ENCODE results near the gene STX2. TPM values are rescaled to one million over a fixed set of nuclear protein-coding genes. Genes with fewer than 3 reads are reported as not detected.
"Not testable (repeated sequence)": the region's sequence is repeated elsewhere in the genome, so short reads cannot be mapped to it uniquely, and the experiment has no call there.

Gene STX2
- total RNA-seq, 1 experiment from 2014 or later = 26.6 TPM

DNA sequence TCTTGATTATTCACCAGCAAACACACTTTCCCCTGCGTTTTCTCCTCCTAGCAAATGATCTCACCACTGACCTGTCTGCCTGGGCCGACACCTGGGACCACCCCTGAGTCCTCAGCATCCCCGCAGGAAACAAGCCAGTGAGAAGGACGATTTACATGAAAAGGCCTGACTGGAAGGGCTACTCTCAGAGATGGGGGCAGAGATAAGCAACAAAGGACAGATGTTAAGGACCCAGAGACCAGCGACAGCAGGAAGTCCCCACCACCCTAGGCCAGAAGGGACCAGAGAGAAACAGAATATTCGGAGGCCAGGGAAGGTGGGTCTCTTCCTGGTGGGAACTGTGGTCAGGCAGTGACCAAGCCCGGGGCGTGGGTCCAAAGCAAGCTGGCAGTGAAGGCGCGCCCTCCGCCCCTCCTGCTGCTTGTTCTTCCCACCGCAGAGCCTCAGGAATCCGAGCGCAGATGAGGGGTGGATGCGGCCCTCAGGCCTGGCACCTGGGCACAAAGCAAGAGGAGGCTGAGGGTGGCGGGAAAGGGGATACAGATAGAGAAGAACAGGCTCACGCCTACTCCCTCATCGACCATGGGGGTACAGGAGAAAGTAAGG lies 55.8 kb downstream of the STX2 start:
- DNase-seq (ENCODE audit: low read depth) = no peak
- in situ Hi-C loops (cut with HindIII; ENCODE audit: low pct_unique_long_range_greater_than_20kb, low sequenced_read_pairs) = no loop called here

DNA sequence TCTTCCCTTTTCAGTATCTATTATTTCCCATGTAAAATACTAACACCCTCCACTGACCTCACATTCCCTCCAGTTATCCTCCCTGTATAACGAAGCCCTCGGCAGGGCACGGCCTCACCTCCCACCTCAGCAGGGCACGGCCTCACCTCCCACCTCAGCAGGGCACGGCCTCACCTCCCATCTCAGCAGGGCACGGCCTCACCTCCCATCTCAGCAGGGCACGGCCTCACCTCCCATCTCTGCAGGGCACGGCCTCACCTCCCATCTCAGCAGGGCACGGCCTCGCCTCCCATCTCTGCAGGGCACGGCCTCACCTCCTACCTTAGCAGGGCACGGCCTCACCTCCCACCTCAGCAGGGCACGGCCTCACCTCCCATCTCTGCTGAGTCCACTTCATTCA lies 56.8 kb downstream of the STX2 start:
- in situ Hi-C loops (cut with HindIII; ENCODE audit: low pct_unique_long_range_greater_than_20kb, low sequenced_read_pairs); DNase-seq (ENCODE audit: low read depth): not testable (repeated sequence)

GRCh38 chr12:130780880-130781575 lies 58.0 kb downstream of the STX2 start:
- no peak for DNase-seq (ENCODE audit: low read depth)
- in situ Hi-C loops (cut with HindIII; ENCODE audit: low pct_unique_long_range_greater_than_20kb, low sequenced_read_pairs) = no loop called here

DNA sequence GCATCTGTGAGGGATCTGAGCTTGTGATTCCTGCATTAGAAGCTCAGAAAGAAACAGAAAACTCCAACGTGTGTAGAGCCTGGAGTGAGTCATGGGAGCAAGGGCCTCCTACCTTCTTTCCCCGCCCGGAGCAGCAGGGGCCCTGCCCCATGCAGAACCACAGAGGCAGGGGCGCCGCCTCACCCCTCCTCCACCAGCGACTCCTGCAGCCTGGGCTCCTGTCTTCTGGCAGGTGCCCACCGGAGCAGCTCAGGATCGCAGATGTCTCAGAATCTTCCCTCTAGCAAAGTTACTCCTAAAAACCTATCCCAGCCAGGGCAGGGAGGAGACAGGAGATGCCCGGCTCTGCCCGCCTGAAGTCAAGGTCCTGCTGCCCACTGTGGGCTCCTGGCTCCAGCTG lies 58.7 kb downstream of the STX2 start:
- in situ Hi-C loops (cut with HindIII; ENCODE audit: low pct_unique_long_range_greater_than_20kb, low sequenced_read_pairs) = no loop called here
- no peak for DNase-seq (ENCODE audit: low read depth)

DNA sequence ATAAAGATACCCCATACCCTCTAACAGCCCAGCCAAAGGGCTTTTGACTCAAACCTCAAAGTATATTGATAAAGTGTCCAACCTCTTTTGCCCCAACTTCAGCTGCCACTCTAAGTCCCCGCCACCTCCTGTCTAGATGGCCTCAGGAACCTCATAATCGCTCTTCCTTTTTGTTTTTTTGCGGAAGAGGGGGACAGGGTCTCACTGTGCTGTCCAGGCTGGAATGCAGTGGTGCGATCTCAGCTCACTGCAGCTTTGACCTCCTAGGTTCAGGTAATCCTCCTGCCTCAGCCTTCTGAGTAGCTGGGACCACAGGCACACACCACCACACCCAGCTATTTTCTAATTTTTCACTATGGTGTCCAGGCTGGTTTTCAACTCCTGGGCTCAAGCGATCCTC lies 60.3 kb downstream of the STX2 start:
- in situ Hi-C loops (cut with HindIII; ENCODE audit: low pct_unique_long_range_greater_than_20kb, low sequenced_read_pairs) = no loop called here
- no peak for DNase-seq (ENCODE audit: low read depth)

GRCh38 chr12:130776857-130777339 lies 62.2 kb downstream of the STX2 start:
- in situ Hi-C loops (cut with HindIII; ENCODE audit: low pct_unique_long_range_greater_than_20kb, low sequenced_read_pairs) = no loop called here
- no peak for DNase-seq (ENCODE audit: low read depth)

DNA sequence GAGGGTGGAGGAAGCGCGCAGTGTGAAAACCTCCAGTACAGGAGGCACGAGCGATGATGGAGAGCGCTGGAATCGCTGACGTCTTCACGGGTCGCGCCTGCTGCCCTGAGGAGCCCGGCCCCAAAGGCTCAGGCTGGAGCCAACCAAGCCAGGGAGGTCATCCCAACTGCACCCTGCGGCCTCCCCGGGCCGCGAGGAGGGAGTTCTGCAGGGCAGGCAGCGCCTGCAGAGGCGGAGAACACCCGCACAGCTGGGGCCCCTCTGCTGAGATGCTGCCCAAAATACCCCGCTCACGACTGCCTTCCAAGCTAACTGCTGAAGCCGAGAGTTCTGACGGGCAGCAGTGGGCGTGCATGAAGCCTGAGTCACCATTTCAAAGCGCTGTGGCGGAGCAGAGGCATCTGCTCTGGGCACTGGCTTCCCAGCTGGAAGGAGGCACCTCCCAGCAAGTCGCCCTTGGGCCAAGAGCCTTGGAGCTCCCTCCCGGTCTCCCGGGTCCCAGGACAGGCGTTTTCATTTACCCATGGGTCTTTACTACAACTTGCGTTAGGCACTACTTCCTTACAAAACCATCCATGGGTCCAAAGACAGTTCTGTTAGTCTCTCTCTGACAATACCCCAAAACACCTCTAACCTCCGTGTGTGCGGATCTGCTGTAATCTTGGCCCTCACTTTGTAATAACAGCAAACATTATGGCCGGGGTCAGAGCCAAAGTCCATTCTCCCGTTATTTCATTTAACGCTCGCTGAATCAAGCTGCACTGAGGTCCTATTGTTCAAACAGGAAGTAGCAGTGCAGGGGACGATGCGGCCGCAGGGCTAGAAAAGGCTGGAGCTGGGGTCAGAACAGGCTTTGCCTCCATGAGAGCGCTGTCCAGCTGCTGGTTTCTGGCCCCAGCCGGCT lies 62.8 kb downstream of the STX2 start:
- DNase-seq (ENCODE audit: low read depth) = peak; percentile 49
- in situ Hi-C loops (cut with HindIII; ENCODE audit: low pct_unique_long_range_greater_than_20kb, low sequenced_read_pairs) = no loop called here

DNA sequence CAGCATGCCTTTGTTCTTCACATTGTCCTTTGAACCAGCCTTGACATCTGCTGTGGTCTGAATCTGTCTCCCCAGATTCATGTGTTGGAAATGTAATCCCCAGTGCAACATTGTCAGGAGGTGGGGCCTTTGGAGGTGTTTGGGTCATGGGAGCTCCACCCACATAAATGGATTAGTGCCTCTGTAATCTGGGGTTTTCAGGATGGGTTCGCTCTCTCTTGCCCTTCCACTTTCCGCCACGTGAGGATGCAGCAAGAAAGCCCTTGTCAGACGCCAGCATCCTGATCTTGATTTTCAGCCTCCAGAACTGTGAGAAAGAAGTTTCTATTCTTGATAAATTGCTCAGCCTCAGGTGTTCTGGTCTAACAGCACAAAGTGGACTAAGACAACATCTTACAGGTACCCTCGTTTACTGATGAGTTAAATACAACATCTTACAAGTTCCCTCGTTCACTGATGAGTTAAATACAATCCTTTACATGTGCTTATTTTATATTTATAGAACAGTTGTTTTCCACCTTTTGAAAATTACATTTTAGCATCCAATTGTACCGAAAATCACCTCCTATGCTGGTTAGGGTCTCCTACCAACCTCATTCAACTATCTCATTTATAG lies 68.5 kb downstream of the STX2 start:
- no peak for DNase-seq (ENCODE audit: low read depth)
- in situ Hi-C loops (cut with HindIII; ENCODE audit: low pct_unique_long_range_greater_than_20kb, low sequenced_read_pairs) = no loop called here

DNA sequence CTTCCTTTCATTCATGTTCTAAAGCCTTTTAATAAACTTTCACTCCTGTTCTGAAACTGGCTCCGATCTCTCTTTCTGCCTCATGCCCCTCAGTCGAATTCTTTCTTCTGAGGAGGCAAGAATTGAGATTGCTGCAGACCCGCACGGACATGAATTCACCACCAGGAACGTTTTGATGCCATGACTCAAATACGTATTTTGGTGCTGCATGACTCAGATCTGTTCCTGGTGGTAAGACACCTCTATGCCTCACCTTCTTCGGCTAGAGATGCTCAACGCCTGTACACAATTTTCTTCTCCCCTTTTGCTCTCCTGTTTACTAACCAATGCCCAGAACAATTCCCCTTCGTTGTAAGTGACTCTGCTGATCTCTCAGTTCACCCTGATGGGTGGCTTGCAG lies 70.9 kb downstream of the STX2 start:
- in situ Hi-C loops (cut with HindIII; ENCODE audit: low pct_unique_long_range_greater_than_20kb, low sequenced_read_pairs) = no loop called here
- no peak for DNase-seq (ENCODE audit: low read depth)

DNA sequence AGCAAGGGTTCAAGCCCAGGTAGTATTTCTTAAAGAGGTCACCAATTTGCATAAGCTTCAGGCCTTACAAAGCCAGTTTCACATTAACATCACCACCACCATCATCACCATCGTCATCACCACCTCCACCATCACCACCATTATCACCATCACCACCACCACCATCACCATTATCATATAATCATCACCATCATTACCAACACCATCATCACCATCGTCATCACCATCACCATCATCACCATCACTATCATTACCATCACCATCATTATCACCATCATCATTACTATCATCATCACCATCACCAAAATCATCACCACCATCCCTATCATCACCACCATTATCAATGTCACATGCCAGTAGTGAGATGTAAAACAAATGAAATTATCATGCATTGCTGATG lies 72.6 kb downstream of the STX2 start:
- DNase-seq (ENCODE audit: low read depth) = no peak
- in situ Hi-C loops (cut with HindIII; ENCODE audit: low pct_unique_long_range_greater_than_20kb, low sequenced_read_pairs) = no loop called here

DNA sequence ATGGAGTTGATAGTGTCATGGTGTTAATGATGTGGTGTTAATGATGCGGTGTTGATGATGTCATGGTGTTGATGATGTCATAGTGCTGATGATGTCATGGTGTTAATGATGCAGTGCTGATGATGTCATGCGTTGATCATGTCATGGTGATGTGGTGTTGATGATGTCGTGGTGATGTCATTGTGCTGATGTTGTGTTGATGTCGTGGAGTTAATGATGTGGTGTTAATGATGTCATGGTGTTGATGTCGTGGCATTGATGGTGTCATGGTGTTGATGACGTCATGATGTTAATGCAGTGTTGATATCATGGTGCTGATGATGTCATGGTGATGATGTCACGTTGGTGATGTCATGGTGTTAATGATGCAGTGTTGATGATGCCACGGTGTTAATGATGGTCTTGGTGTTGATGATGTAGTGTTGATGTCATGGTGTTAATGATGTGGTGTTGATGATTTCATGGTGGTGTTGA lies 73.8 kb downstream of the STX2 start:
- peak; percentile 44 for DNase-seq (ENCODE audit: low read depth)
- in situ Hi-C loops (cut with HindIII; ENCODE audit: low pct_unique_long_range_greater_than_20kb, low sequenced_read_pairs) = no loop called here

GRCh38 chr12:130764475-130765185 lies 74.4 kb downstream of the STX2 start:
- in situ Hi-C loops (cut with HindIII; ENCODE audit: low pct_unique_long_range_greater_than_20kb, low sequenced_read_pairs) = no loop called here
- peak; percentile 52 for DNase-seq (ENCODE audit: low read depth)

- in situ Hi-C loops (cut with HindIII; ENCODE audit: low pct_unique_long_range_greater_than_20kb, low sequenced_read_pairs) = no loop called here
- peak; percentile 47 for DNase-seq (ENCODE audit: low read depth)
Measured at GRCh38 chr12:130764073-130764472, 75.0 kb downstream of the STX2 start.

GRCh38 chr12:130762319-130762675 lies 76.8 kb downstream of the STX2 start:
- DNase-seq (ENCODE audit: low read depth) = no peak
- in situ Hi-C loops (cut with HindIII; ENCODE audit: low pct_unique_long_range_greater_than_20kb, low sequenced_read_pairs) = no loop called here

DNA sequence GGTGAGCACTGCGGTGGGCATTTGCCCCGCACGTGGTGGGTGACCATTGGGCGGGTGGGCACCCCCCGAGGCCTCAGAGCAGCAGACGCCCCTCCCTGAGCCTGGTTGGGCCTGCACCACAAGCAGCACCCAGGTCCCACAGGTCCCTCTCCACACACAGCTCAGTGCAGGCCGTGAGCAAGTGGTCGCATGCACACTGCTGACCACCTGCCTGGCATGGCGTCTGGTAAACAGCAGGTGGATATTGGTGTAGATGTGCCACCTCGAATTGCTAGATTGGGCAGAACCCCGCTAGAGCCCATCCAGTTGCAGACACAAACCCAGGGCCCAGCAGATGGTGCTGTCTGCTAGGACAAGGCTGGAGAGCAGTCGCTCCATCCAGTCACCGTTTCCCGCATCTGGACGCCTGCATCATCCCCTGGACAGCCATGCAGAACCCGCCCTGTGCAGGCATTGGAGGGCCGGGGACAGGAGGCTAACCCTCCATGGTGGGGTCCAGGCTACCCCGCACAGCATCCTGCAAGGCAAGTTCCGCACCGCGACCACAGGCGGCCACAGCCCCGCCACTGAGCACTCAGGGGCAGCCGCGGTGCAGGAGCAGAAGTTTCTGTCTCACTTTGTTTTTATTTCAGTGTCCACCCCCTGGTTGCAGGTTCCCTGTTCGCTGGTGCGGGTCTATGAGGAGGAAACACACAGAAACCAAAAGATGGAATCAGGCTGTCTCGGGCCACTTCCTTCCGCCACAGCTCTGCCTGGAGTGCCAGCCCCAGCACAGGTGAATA lies 77.3 kb downstream of the STX2 start:
- in situ Hi-C loops (cut with HindIII; ENCODE audit: low pct_unique_long_range_greater_than_20kb, low sequenced_read_pairs) = no loop called here
- DNase-seq (ENCODE audit: low read depth) = peak; percentile 19

- no peak for DNase-seq (ENCODE audit: low read depth)
- in situ Hi-C loops (cut with HindIII; ENCODE audit: low pct_unique_long_range_greater_than_20kb, low sequenced_read_pairs) = no loop called here
Measured at GRCh38 chr12:130754234-130754901, 84.7 kb downstream of the STX2 start.

- DNase-seq (ENCODE audit: low read depth) = no peak
- in situ Hi-C loops (cut with HindIII; ENCODE audit: low pct_unique_long_range_greater_than_20kb, low sequenced_read_pairs) = no loop called here
Measured at GRCh38 chr12:130752692-130753230, 86.3 kb downstream of the STX2 start.
